Suprapubic skin (tissue), 4 donors: ENCODE results near the gene SPRED2. TPM values are rescaled to one million over a fixed set of nuclear protein-coding genes. Genes with fewer than 3 reads are reported as not detected.

Experiments
- DNase-seq, 2 donors: peaks; one replicate each; pipeline ENCODE4 v3.0.0-alpha.2; 2019; ENCODE audit warnings: low spot score in 2 of 2
- H3K27ac ChIP-seq: fragments of 200-600 bp; sonication (generic); one replicate; pipeline ENCODE4 v1.5.1; 2019
- H3K27me3 ChIP-seq: fragments of 200-600 bp; sonication (generic); one replicate; pipeline ENCODE4 v1.5.1; 2019
- H3K36me3 ChIP-seq: fragments of 200-600 bp; sonication (generic); one replicate; pipeline ENCODE4 v1.5.1; 2019
- H3K4me1 ChIP-seq: fragments of 200-600 bp; sonication (generic); one replicate; pipeline ENCODE4 v1.5.1; 2019
- H3K4me3 ChIP-seq: fragments of 200-600 bp; sonication (generic); one replicate; pipeline ENCODE4 v1.5.1; 2019; ENCODE audit warnings: mild to moderate bottlenecking
- H3K9me3 ChIP-seq: fragments of 200-600 bp; sonication (generic); one replicate; pipeline ENCODE4 v1.5.1; 2019
- EP300 ChIP-seq: sonication (generic); formaldehyde crosslinking; IDR thresholded peaks from one replicate; pipeline ENCODE4 v1.6.1; 2017; ENCODE audit warnings: antibody characterized with exemption
- POLR2A ChIP-seq, 2 donors: fragments of 450-650 bp; IDR thresholded peaks; one replicate each; pipeline ENCODE4 v1.6.1; 2017; ENCODE audit warnings: antibody characterized with exemption in 2 of 2, mild to moderate bottlenecking in 2 of 2, moderate library complexity in 2 of 2
- POLR2AphosphoS5 ChIP-seq, 3 donors: sonication (generic); formaldehyde crosslinking; IDR thresholded peaks; one replicate each; pipeline ENCODE4 v1.6.1; 2017; ENCODE audit warnings: antibody characterized with exemption in 3 of 3
- WGBS: methylation state at CpG from one replicate; pipeline ENCODE4 v1.1.5; 2018; 5-methylcytosine and 5-hydroxymethylcytosine counted together
- total RNA-seq, 4 donors: library from RNA; depleted of rRNA; stranded (reverse); fragments of >200 nt; gene quantifications; one replicate each; pipeline ENCODE4 v1.1.0, GENCODE V29; 2016
- TF ChIP-seq, protein P1 (sequence below), 2 donors: fragments of 200-600 bp in 1 of 2; fragments of 450-650 bp in 1 of 2; sonication (generic) in 1 of 2; IDR thresholded peaks; one replicate each; pipeline ENCODE4 v1.5.1; 2016 to 2019; ENCODE audit warnings: antibody characterized with exemption in 2 of 2, mild to moderate bottlenecking in 1 of 2, moderate library complexity in 1 of 2

The SPRED2 gene
- total RNA-seq, 4 donors from 2014 or later: 17.8 to 27.5 (median 18.7) TPM

DNA sequence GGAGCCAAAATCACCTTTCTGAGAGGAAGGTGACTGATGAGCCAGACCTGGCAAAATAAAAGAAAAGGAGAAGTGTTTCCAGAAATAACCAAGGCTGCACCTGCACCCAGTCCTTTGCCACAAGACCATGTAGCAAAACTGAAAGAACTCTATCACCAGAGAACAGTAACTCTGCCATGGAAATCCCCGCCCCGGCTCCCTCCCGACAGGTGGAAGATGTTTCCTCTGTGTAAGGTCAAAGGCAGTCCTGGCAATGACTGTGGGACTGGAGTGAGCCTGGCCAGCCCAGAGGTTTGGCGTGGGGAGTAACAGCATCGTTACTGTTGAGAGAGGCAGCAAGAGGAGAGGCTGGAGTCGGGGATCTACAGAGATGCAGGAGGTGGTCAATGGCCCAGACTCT, 42.3 kb downstream of the SPRED2 start:
- DNase-seq: no peak
- Histone ChIP-seq H3K27me3 (no peaks in the 10 kb centered on the region), H3K9me3 (no peaks in the 10 kb centered on the region), H3K4me3 (no peak overlapping the region), H3K27ac (no peak overlapping the region), H3K36me3 (no peaks in the 10 kb centered on the region), H3K4me1 (peaks cover 31% of the 10 kb centered on the region)
- TF ChIP-seq POLR2A (IDR thresholded peaks at IDR 0.05): no peak
- no peak for TF ChIP-seq EP300
- TF ChIP-seq, protein P1, sequence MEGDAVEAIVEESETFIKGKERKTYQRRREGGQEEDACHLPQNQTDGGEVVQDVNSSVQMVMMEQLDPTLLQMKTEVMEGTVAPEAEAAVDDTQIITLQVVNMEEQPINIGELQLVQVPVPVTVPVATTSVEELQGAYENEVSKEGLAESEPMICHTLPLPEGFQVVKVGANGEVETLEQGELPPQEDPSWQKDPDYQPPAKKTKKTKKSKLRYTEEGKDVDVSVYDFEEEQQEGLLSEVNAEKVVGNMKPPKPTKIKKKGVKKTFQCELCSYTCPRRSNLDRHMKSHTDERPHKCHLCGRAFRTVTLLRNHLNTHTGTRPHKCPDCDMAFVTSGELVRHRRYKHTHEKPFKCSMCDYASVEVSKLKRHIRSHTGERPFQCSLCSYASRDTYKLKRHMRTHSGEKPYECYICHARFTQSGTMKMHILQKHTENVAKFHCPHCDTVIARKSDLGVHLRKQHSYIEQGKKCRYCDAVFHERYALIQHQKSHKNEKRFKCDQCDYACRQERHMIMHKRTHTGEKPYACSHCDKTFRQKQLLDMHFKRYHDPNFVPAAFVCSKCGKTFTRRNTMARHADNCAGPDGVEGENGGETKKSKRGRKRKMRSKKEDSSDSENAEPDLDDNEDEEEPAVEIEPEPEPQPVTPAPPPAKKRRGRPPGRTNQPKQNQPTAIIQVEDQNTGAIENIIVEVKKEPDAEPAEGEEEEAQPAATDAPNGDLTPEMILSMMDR (IDR thresholded peaks at IDR 0.05): no peak
- no peak for TF ChIP-seq POLR2AphosphoS5 (IDR thresholded peaks at IDR 0.05)
- WGBS: 60% methylated on average over 6 of the region's 6 CpGs

DNA sequence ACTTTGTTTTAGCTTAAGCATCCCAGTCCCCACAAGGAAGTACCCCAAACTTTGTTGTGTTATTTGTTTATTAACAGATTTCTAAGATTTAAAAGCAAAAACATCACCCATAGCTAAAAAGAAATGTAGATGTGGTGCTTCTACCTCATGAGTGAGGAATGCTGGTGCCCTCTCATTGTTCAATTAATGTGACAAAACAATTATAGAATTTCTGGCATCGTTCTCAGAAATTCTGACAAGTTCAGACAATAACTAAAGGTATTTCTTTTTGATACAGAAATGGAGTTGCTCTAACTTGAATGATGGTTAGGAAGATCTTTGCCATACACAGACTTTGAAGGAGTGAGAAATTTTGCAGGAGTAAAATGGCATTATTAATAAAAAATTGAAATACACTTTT, 42.9 kb downstream of the SPRED2 start:
- TF ChIP-seq, protein P1 (IDR thresholded peaks at IDR 0.05): no peak
- TF ChIP-seq POLR2AphosphoS5 (IDR thresholded peaks at IDR 0.05) (no peak), POLR2A (IDR thresholded peaks at IDR 0.05) (no peak), EP300 (no peak)
- Histone ChIP-seq H3K4me1 (peaks cover 34% of the 10 kb centered on the region), H3K4me3 (no peak overlapping the region), H3K9me3 (no peaks in the 10 kb centered on the region), H3K27me3 (no peaks in the 10 kb centered on the region), H3K27ac (no peak overlapping the region), H3K36me3 (no peaks in the 10 kb centered on the region)
- no peak for DNase-seq
- 54% methylated on average over 1 of the region's 1 CpG for WGBS

DNA sequence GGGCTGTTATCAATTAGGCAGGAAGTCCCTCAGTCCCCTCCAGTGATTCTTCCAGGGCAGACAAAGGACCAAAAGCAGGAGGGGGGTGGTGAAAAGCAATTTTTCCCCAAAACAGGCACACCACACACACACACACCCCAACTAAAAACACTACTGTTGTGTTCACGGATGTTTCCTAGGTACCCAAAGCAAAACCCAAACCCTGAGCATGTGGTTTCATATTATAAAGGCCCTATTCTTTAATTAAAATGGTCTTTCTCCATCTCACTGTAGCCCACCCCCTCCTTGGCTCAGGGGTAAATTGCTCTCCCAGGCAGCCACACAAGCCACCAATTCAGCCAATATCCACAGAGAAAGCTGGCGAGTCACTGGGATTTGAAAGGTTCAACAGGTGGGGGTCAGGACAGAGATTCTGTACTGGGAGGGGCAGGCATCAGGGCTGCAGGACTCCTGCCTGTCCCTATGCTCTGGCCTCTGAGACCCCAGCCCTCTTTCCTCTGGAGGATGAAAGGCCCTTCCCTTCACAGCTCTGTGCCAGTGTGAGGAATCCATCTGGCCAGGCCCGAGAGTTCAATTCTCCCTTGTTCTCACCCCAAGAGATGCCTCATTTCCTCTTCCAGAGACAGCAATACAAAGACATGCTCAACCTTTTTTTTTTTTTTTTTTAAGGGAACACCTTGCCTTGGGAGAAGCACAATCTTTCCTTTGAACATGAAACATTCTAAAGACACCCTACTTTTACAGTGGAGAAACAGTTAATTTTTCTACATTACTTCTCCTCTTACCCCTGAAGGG, 43.6 kb downstream of the SPRED2 start:
- Histone ChIP-seq H3K4me1 (peaks cover 41% of the 10 kb centered on the region), H3K4me3 (no peak overlapping the region), H3K36me3 (no peaks in the 10 kb centered on the region), H3K27ac (peak overlapping the region; percentile 46), H3K9me3 (no peaks in the 10 kb centered on the region), H3K27me3 (no peaks in the 10 kb centered on the region)
- no peak for DNase-seq
- WGBS: 63% methylated on average over 3 of the region's 3 CpGs
- no peak for TF ChIP-seq EP300

DNA sequence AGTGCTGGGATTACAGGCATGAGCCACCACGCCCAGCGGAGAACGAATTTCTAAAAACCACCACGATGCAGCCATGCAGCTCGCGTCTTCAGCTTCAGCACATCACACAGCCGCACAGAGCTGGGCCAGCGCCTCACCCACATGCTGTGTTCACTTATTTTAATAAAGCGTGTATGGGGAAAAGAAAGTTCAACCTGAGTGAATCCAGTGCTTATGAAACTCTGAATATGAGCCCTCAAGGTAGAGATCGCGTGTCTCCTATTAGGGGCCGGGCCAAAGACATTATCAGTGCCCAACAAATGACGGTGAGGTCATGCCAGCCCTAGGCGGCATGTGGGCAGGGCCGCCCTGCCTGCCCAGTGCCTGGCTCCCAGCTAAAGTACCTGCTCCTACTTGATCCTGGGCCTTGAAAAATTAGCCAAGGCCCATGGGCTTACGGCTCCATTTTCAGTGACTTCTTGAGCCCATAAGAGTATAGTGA, 44.3 kb downstream of the SPRED2 start:
- Histone ChIP-seq H3K4me3 (no peak overlapping the region), H3K27ac (peak overlapping the region; percentile 46), H3K27me3 (no peaks in the 10 kb centered on the region), H3K4me1 (peaks cover 48% of the 10 kb centered on the region), H3K36me3 (no peaks in the 10 kb centered on the region), H3K9me3 (no peaks in the 10 kb centered on the region)
- TF ChIP-seq POLR2A (IDR thresholded peaks at IDR 0.05) (no peak), POLR2AphosphoS5 (IDR thresholded peaks at IDR 0.05) (peak in 1 of 3 donors; percentile 20)
- 54% methylated on average over 16 of the region's 16 CpGs for WGBS
- DNase-seq: no peak

DNA sequence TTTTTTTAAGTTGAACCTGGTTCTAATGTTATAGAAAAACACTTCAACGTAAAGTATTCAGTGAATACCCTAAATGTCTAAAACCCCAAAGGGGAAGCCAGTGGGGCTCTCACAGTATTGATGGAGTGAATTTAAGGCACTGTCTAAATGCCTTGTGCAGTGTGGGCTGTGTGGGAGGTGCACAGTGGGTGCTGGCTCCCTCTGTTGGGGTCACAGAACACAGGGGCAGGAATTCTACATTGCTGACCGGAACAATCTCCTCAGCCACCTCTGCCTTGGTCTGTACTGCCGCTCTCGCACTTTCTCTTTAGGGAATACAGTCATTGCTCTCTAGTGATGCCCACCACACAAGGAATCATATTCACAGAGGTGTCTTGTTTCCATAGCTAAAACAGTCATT, 45.4 kb downstream of the SPRED2 start:
- Histone ChIP-seq H3K27ac (no peak overlapping the region), H3K9me3 (no peaks in the 10 kb centered on the region), H3K36me3 (no peaks in the 10 kb centered on the region), H3K27me3 (no peaks in the 10 kb centered on the region), H3K4me3 (no peak overlapping the region), H3K4me1 (peaks cover 59% of the 10 kb centered on the region)
- no peak for DNase-seq
- TF ChIP-seq POLR2AphosphoS5 (IDR thresholded peaks at IDR 0.05) (no peak), POLR2A (IDR thresholded peaks at IDR 0.05) (no peak), EP300 (no peak)
- TF ChIP-seq, protein P1 (IDR thresholded peaks at IDR 0.05): no peak
- 91% methylated on average over 4 of the region's 4 CpGs for WGBS

DNA sequence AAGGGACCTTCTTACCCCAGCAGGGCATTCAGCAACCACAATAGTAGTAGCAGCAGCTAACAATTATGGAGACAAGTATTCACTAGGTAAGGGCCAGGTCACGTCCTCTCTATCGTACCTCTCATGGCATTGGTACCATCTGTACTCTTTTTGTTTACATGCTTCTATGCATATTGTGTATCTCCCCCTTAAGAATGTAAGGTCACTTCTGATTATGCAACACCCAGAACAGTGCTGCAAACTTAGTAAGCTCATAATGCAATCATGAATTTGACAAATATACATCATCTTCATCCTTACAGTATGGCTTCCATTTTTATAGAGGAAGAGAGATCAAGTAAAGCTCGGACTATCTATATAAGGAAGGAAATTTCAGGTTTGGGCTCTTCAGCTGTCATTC, 46.1 kb downstream of the SPRED2 start:
- H3K4me1 ChIP-seq: peaks cover 65% of the 10 kb centered on the region
- TF ChIP-seq EP300: no peak
- TF ChIP-seq, protein P1 (IDR thresholded peaks at IDR 0.05): no peak
- TF ChIP-seq POLR2AphosphoS5 (IDR thresholded peaks at IDR 0.05): no peak
- no peak for TF ChIP-seq POLR2A (IDR thresholded peaks at IDR 0.05)
- H3K4me3 ChIP-seq: no peak overlapping the region
- H3K27me3 ChIP-seq: no peaks in the 10 kb centered on the region
- H3K36me3 ChIP-seq: no peaks in the 10 kb centered on the region
- no peak for DNase-seq
- no peaks in the 10 kb centered on the region for H3K9me3 ChIP-seq
- no peak overlapping the region for H3K27ac ChIP-seq
- WGBS: 94% methylated on average over 3 of the region's 3 CpGs
